BLaER1 (cell line): ENCODE results near the gene LAMP5.

Experiments
- H3K27ac ChIP-seq: shearing (Covaris generic); formaldehyde crosslinking; 2 replicates; pipeline ENCODE4 v1.8.1; 2022
- H3K27me3 ChIP-seq: shearing (Covaris generic); formaldehyde crosslinking; 2 replicates; pipeline ENCODE4 v1.8.1; 2022
- H3K36me3 ChIP-seq: shearing (Covaris generic); formaldehyde crosslinking; 2 replicates; pipeline ENCODE4 v1.8.1; 2022
- H3K4me1 ChIP-seq: shearing (Covaris generic); formaldehyde crosslinking; 2 replicates; pipeline ENCODE4 v1.8.1; 2022
- H3K4me2 ChIP-seq: shearing (Covaris generic); formaldehyde crosslinking; 2 replicates; pipeline ENCODE4 v1.8.1; 2022
- H3K4me3 ChIP-seq: shearing (Covaris generic); formaldehyde crosslinking; 2 replicates; pipeline ENCODE4 v1.8.1; 2022
- H3K9ac ChIP-seq: shearing (Covaris generic); formaldehyde crosslinking; 2 replicates; pipeline ENCODE4 v1.8.1; 2022
- H3K9me3 ChIP-seq: shearing (Covaris generic); formaldehyde crosslinking; 2 replicates; pipeline ENCODE4 v1.8.1; 2022
- H4K20me1 ChIP-seq: shearing (Covaris generic); formaldehyde crosslinking; 2 replicates; pipeline ENCODE4 v1.8.1; 2022
- Cebpa-rat ChIP-seq: shearing (Covaris generic); IDR thresholded peaks from 2 replicates; pipeline ENCODE4 v1.8.1; 2022

LAMP5 gene

GRCh38 chr20:9508696-9509178 lies 5.7 kb upstream of the LAMP5 start:
- Histone ChIP-seq H3K4me3 (no peak overlapping the region), H4K20me1 (no peaks in the 10 kb centered on the region; the same call in 1 of the 2 replicates), H3K9me3 (peaks cover 38% of the 10 kb centered on the region), H3K4me1 (peaks cover 38% of the 10 kb centered on the region), H3K9ac (no peak overlapping the region), H3K27ac (no peak overlapping the region), H3K36me3 (no peaks in the 10 kb centered on the region), H3K4me2 (no peak overlapping the region), H3K27me3 (peaks cover 83% of the 10 kb centered on the region)
- TF ChIP-seq Cebpa-rat: no peak

GRCh38 chr20:9509246-9509645 lies 5.1 kb upstream of the LAMP5 start:
- H3K4me2 ChIP-seq: no peak overlapping the region
- no peak overlapping the region for H3K27ac ChIP-seq
- H3K9ac ChIP-seq: no peak overlapping the region
- H3K27me3 ChIP-seq: peaks cover 88% of the 10 kb centered on the region
- H4K20me1 ChIP-seq: no peaks in the 10 kb centered on the region; the same call in 1 of the 2 replicates
- peaks cover 38% of the 10 kb centered on the region for H3K9me3 ChIP-seq
- H3K36me3 ChIP-seq: no peaks in the 10 kb centered on the region
- peaks cover 33% of the 10 kb centered on the region for H3K4me1 ChIP-seq
- no peak for TF ChIP-seq Cebpa-rat
- H3K4me3 ChIP-seq: no peak overlapping the region

- Histone ChIP-seq H3K4me1 (peaks cover 33% of the 10 kb centered on the region), H3K36me3 (no peaks in the 10 kb centered on the region), H3K27ac (no peak overlapping the region), H3K9ac (no peak overlapping the region), H3K4me3 (no peak overlapping the region), H3K9me3 (peaks cover 52% of the 10 kb centered on the region), H3K4me2 (peak overlapping the region; percentile 44), H4K20me1 (peaks cover 3% of the 10 kb centered on the region; the same call in 1 of the 2 replicates), H3K27me3 (peaks cover 97% of the 10 kb centered on the region)
- TF ChIP-seq Cebpa-rat: no peak
Measured at GRCh38 chr20:9510911-9511310, 3.5 kb upstream of the LAMP5 start.

GRCh38 chr20:9514072-9514460 lies 324 bp upstream of the LAMP5 start:
- H3K4me3 ChIP-seq: no peak overlapping the region
- peaks cover 97% of the 10 kb centered on the region for H3K27me3 ChIP-seq
- no peaks in the 10 kb centered on the region for H3K36me3 ChIP-seq
- no peak overlapping the region for H3K27ac ChIP-seq
- no peak overlapping the region for H3K4me2 ChIP-seq
- TF ChIP-seq Cebpa-rat: no peak
- H3K4me1 ChIP-seq: peaks cover 17% of the 10 kb centered on the region; the same call in 1 of the 2 replicates
- peaks cover 37% of the 10 kb centered on the region for H3K9me3 ChIP-seq
- H4K20me1 ChIP-seq: peaks cover 8% of the 10 kb centered on the region; the same call in 1 of the 2 replicates
- no peak overlapping the region for H3K9ac ChIP-seq

GRCh38 chr20:9515214-9515585 lies 810 bp downstream of the LAMP5 start:
- no peak overlapping the region for H3K9ac ChIP-seq
- no peak overlapping the region for H3K27ac ChIP-seq
- no peak overlapping the region for H3K4me2 ChIP-seq
- peaks cover 87% of the 10 kb centered on the region for H3K27me3 ChIP-seq
- no peak overlapping the region for H3K4me3 ChIP-seq
- H4K20me1 ChIP-seq: peaks cover 8% of the 10 kb centered on the region; the same call in 1 of the 2 replicates
- TF ChIP-seq Cebpa-rat: no peak
- peaks cover 32% of the 10 kb centered on the region for H3K9me3 ChIP-seq
- no peaks in the 10 kb centered on the region for H3K36me3 ChIP-seq
- H3K4me1 ChIP-seq: peaks cover 13% of the 10 kb centered on the region; the same call in 1 of the 2 replicates

GRCh38 chr20:9515741-9516233 lies 1.4 kb downstream of the LAMP5 start:
- Histone ChIP-seq H3K27ac (no peak overlapping the region), H3K4me1 (peaks cover 7% of the 10 kb centered on the region; the same call in 1 of the 2 replicates), H4K20me1 (peaks cover 8% of the 10 kb centered on the region; the same call in 1 of the 2 replicates), H3K36me3 (no peaks in the 10 kb centered on the region), H3K4me2 (no peak overlapping the region), H3K27me3 (peaks cover 81% of the 10 kb centered on the region), H3K4me3 (peak overlapping the region; percentile 41; the same call in 1 of the 2 replicates), H3K9ac (no peak overlapping the region), H3K9me3 (peaks cover 32% of the 10 kb centered on the region)
- TF ChIP-seq Cebpa-rat: no peak

- Histone ChIP-seq H4K20me1 (peaks cover 8% of the 10 kb centered on the region; the same call in 1 of the 2 replicates), H3K4me3 (peak overlapping the region; percentile 41; the same call in 1 of the 2 replicates), H3K4me1 (peaks cover 2% of the 10 kb centered on the region; the same call in 1 of the 2 replicates), H3K9me3 (peaks cover 32% of the 10 kb centered on the region), H3K27ac (no peak overlapping the region), H3K4me2 (no peak overlapping the region), H3K9ac (no peak overlapping the region), H3K36me3 (no peaks in the 10 kb centered on the region), H3K27me3 (peaks cover 76% of the 10 kb centered on the region)
- TF ChIP-seq Cebpa-rat: no peak
Measured at GRCh38 chr20:9516234-9516871, 2.0 kb downstream of the LAMP5 start.

- Histone ChIP-seq H3K9ac (no peak overlapping the region), H3K4me2 (no peak overlapping the region), H3K27ac (no peak overlapping the region), H3K36me3 (no peaks in the 10 kb centered on the region), H3K4me3 (no peak overlapping the region), H4K20me1 (peaks cover 8% of the 10 kb centered on the region; the same call in 1 of the 2 replicates), H3K9me3 (peaks cover 32% of the 10 kb centered on the region), H3K27me3 (peaks cover 64% of the 10 kb centered on the region), H3K4me1 (no peaks in the 10 kb centered on the region)
- TF ChIP-seq Cebpa-rat: no peak
Measured at GRCh38 chr20:9517297-9518162, 3.1 kb downstream of the LAMP5 start.

- Histone ChIP-seq H3K4me2 (no peak overlapping the region), H3K36me3 (no peaks in the 10 kb centered on the region), H3K4me1 (no peaks in the 10 kb centered on the region), H3K27me3 (peaks cover 56% of the 10 kb centered on the region), H3K9ac (no peak overlapping the region), H3K9me3 (peaks cover 32% of the 10 kb centered on the region), H4K20me1 (peaks cover 8% of the 10 kb centered on the region; the same call in 1 of the 2 replicates), H3K4me3 (no peak overlapping the region), H3K27ac (no peak overlapping the region)
- no peak for TF ChIP-seq Cebpa-rat
Measured at GRCh38 chr20:9518576-9519175, 4.3 kb downstream of the LAMP5 start.
